ENCODE measurements around the gene RAMACL. TPM values are rescaled to one million over a fixed set of nuclear protein-coding genes. Genes with fewer than 3 reads are reported as not detected.

The RAMACL gene
- total RNA-seq, 1 experiment from 2014 or later: 0.15 TPM

DNA sequence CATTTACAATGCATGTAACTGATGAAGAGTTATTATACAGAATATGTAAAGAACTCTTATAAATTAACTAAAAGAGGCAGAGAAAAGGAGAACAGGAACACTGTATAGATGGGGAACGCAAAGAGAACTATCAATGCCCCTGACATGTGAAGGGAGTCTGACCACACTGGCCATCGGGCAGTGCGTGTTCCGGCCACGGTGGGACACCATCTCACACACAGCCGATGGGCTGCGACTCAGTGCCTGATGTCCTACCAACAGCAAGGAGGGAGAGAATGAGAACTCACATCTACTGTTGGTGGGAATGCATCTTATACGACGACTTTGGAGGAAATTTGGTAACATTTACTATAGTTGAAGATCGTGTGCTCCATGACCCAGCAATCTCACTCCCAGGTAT, 15.5 kb upstream of the RAMACL start:
- Histone ChIP-seq H3K27ac (ENCODE audit: low read depth, low read length) (no peak overlapping the region), H2AFZ (ENCODE audit: low read depth, low read length, poor library complexity, severe bottlenecking) (no peak overlapping the region), H3K4me1 (ENCODE audit: control insufficient read depth in 1 of 2, insufficient read depth in 2 of 2, low read length in 2 of 2) (no peaks in the 10 kb centered on the region), H3K79me2 (ENCODE audit: insufficient read depth, low read length) (no peaks in the 10 kb centered on the region), H3K4me2 (ENCODE audit: low read length) (no peak overlapping the region), H3K4me3 (replicated peaks in 1 of 2; ENCODE audit: low read depth in 1 of 2, low read length in 2 of 2) (no peak overlapping the region), H3K9me2 (ENCODE audit: insufficient read depth) (no peaks in the 10 kb centered on the region), H4K20me1 (ENCODE audit: insufficient read depth) (no peaks in the 10 kb centered on the region), H3K9ac (ENCODE audit: low read length) (no peak overlapping the region), H3K27me3 (ENCODE audit: insufficient read depth, low read length) (no peaks in the 10 kb centered on the region), H3K36me3 (ENCODE audit: control insufficient read depth in 1 of 2, insufficient read depth in 2 of 2, low read length in 2 of 2) (no peaks in the 10 kb centered on the region), H3K9me3 (ENCODE audit: control insufficient read depth in 1 of 2, insufficient read depth in 1 of 2, low read depth in 1 of 2, low read length in 2 of 2) (no peaks in the 10 kb centered on the region)
- ChIA-PET POLR2A (no interaction called here), CTCF (no interaction called here), RAD21 (ENCODE audit: low non-redundant PET in 1 of 2, low total read pairs in 2 of 2, uncharacterized antibody in 2 of 2, unreplicated experiment in 2 of 2) (no interaction called here)
- TF ChIP-seq EZH2phosphoT487 (IDR thresholded peaks at IDR 0.05; ENCODE audit: borderline replicate concordance) (no peak), CBX3 (IDR thresholded peaks at IDR 0.05; ENCODE audit: low read depth) (no peak), CEBPB (IDR thresholded peaks at IDR 0.05; ENCODE audit: low read depth) (no peak), EGR1 (IDR thresholded peaks at IDR 0.05; ENCODE audit: low read depth) (no peak), EZH2 (IDR thresholded peaks at IDR 0.05) (no peak), TCF7L2 (IDR thresholded peaks at IDR 0.05; ENCODE audit: borderline replicate concordance, extremely low read depth, insufficient read depth, insufficient read length) (no peak), POLR2A (IDR thresholded peaks at IDR 0.05; ENCODE audit: borderline replicate concordance, extremely low read depth, insufficient read depth, insufficient read length) (no peak), ELF1 (IDR thresholded peaks at IDR 0.05; ENCODE audit: borderline replicate concordance, low read depth) (no peak), JUND (IDR thresholded peaks at IDR 0.05) (no peak), ZNF274 (IDR thresholded peaks at IDR 0.05; ENCODE audit: low read depth, low read length) (no peak)
- TF ChIP-seq, protein P1, sequence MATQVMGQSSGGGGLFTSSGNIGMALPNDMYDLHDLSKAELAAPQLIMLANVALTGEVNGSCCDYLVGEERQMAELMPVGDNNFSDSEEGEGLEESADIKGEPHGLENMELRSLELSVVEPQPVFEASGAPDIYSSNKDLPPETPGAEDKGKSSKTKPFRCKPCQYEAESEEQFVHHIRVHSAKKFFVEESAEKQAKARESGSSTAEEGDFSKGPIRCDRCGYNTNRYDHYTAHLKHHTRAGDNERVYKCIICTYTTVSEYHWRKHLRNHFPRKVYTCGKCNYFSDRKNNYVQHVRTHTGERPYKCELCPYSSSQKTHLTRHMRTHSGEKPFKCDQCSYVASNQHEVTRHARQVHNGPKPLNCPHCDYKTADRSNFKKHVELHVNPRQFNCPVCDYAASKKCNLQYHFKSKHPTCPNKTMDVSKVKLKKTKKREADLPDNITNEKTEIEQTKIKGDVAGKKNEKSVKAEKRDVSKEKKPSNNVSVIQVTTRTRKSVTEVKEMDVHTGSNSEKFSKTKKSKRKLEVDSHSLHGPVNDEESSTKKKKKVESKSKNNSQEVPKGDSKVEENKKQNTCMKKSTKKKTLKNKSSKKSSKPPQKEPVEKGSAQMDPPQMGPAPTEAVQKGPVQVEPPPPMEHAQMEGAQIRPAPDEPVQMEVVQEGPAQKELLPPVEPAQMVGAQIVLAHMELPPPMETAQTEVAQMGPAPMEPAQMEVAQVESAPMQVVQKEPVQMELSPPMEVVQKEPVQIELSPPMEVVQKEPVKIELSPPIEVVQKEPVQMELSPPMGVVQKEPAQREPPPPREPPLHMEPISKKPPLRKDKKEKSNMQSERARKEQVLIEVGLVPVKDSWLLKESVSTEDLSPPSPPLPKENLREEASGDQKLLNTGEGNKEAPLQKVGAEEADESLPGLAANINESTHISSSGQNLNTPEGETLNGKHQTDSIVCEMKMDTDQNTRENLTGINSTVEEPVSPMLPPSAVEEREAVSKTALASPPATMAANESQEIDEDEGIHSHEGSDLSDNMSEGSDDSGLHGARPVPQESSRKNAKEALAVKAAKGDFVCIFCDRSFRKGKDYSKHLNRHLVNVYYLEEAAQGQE (IDR thresholded peaks at IDR 0.05; ENCODE audit: low read depth): no peak
- TF ChIP-seq, protein P2, sequence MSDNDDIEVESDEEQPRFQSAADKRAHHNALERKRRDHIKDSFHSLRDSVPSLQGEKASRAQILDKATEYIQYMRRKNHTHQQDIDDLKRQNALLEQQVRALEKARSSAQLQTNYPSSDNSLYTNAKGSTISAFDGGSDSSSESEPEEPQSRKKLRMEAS (IDR thresholded peaks at IDR 0.05): no peak
- DNase-seq (ENCODE audit: low read depth, low spot score): no peak
- no peak for ATAC-seq
- no TSS peak for BruUV-seq (replicated peaks)
- intact Hi-C loops (cut with micrococcal nuclease): no loop called here

All from HCT116 (cell line).